Activated naive CD4-positive, alpha-beta T cell (primary cell): ENCODE measurements around the gene AP2A2.

ENCODE experiments used
- DNase-seq, 4 experiments: peaks; one replicate each; lab custom pipeline; 2025; lab: John Stamatoyannopoulos, UW

AP2A2 gene

DNA sequence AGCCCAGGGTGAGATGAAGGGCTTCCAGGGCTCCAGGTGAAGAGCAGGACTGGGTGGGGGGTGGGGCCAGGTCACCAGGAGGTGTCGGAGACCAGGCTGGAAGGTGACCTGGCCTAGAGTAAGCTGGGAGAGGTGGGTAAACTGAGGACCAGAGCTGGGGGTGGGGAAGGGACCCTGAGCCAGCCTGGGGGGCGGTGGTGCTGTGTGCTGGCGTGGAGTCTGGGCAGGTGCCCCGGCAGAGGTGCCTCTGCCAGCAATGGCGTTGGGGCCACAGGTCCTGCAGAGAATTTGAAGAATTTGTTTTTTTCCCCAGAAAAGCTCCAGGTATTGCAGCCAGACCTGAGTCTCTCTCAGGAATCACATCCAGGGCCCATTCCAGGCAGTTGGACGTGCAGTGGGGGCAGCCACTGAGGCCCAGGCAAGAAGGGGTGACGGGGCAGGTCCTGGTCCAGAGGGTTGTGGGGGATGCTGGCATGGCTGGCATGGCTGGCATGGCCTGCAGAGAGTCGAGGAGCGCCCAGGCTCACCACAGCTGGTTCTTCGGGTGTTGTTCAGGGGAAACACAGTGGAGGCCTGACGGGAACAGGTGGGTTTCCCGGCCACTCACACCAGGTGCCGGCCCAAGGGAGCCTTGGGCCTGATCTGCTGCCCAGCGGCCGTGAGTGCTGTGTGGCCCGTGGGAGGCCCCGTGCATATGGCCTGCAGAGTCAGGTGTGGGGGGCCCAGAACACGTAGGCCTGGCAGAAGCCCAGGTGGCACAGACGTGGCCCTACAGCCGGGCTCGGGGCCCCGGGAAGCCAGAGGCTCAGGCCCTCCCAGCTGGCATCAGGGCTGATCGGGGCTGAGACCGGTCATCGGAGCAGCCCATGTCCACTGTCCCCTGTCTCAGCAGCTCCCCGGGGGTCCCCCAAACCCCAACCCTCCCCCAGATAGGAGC lies 117.2 kb downstream of the AP2A2 start:
- no peak for DNase-seq

DNA sequence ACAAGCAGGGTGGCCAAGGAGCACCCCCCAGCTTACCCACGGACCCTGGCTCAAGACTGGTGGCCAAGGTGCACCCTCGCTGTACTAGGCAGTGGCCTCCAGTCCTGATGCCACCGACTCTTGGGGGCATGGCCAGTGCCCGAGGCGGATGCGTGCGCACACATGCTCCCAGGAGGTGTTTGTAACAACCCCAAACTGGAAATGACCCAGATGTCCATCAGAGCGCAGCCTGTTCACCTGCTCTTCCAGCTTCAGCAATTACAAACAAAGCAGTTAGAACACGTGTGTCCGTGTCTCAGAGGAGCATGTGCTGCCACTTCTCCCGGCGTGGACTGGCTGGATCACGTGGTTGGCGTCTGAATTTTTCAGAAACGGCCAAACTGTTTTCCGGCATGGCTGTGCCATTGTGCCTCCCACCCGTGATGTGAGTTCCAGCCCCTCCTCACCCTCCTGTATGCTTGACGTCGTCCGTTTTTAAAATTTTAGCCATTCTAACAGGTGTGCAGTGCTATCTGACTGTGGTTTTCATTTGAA lies 118.0 kb downstream of the AP2A2 start:
- DNase-seq, result no peak

DNA sequence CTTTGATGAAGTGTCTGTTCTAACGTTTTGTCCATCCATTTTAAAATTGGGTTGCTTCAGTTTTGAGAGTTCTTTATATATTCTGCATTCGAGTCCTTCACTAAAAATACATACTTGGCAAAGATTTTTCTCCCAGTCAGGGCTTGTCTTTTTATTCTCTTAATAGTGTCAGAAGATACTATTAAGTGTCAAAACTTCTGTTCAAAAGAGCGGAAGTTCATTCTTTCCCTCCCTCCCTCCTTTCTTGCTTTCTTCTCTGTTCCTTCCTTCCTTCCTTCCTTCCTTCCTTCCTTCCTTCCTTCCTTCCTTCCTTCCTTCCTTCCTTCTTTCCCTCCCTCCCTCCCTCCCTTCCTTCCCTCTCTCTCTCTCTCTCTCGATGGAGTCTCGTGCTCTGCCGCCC lies 118.5 kb downstream of the AP2A2 start:
- no peak for DNase-seq

DNA sequence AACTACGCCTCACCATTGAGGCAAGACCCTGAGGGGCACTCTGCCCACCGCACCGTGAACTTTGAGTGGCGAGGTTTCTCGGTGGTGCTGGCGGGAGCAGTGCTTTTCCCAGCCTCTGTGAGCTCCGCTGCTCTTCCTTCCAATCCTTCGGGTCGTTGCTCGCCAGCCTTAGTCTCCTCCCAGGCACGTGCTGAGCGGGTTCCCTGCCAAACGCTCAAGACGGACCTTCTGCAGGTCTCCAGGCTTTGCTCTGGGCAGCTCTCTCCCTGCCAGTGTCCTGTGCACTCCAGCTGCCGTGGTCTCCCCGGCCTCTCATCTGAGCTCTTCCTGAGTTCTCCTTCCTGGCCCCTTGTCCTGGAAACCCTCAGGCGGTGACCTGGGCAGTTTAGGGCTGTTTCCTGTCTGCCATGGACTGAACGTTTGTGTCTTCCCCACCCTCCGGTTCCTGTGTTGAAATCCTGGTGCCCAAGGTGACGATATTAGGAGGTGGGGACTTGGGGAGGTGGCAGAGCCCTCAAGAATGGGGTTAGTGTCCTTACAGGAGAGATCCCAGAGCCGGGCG lies 122.0 kb downstream of the AP2A2 start:
- DNase-seq, result no peak

DNA sequence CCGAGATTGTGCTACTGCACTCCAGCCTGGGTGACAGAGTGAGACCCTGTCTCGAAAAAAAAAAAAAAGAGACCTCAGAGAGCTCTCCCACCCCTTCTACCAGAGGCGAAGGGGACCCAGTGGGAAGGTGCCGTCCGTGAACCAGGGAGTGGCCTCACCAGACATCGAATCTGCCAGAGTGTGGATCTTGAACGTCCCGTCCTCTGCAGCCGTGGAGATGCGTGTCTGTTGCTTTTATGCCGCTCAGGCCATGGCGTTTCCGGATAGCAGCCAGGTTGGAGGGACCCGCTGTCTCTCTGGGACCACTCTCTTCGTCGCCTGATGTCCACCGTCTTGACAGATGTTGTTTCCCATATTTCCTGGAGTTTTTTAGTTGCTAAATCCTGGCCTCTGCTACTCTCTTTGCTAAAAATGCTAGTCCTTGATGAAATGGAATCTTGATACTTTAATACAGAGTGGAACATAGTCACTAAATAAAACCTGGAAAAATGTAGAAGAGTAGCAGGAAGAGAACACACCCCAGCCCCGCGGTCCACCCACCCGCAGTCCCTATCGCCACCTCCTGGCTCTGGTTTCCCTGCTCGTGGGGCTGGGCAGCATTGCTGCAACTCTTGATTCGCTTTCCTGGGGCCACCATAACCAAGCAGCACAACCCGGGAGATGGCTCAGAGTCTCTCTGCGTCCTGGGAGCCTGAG lies 122.9 kb downstream of the AP2A2 start:
- no peak for DNase-seq

DNA sequence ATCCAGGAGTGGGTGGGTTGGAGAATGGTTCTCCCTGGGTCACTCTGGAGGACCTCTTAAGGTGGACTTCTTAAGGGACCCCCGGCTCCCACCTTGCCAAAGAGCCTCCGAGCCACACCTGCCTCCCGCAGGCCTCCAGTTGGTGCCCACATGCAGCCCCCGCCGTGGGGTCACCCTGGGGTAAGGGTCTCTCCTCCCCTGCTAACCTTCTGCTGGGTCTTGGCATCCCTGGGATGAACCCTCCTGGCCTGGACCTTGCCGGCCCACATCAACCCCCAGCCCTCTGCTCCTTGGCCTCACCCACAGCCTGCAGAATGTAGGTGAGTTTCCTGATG lies 123.4 kb downstream of the AP2A2 start:
- no peak for DNase-seq

DNA sequence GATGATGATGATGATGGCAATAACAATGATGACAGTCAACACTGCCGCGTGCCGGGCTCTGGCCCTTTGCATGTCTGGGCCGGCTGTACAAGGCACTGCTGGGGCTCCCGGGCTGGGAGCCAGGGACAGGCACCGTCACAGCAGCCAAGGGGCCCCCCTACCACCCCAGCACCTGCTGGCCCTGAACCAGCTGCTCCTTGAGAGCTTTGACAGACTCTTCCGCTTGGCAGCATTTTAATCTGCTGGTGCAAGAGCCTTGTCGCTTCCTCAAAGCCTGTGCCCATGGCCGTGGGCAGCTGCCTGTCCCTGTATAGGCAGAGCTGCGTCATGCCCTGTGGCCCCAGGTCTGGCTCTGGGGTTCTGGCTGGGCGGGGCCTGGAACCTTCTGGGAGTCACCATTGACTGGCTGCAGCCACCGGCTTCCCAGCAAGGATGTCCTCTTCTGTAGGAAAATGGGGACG lies 123.8 kb downstream of the AP2A2 start:
- DNase-seq, result no peak

DNA sequence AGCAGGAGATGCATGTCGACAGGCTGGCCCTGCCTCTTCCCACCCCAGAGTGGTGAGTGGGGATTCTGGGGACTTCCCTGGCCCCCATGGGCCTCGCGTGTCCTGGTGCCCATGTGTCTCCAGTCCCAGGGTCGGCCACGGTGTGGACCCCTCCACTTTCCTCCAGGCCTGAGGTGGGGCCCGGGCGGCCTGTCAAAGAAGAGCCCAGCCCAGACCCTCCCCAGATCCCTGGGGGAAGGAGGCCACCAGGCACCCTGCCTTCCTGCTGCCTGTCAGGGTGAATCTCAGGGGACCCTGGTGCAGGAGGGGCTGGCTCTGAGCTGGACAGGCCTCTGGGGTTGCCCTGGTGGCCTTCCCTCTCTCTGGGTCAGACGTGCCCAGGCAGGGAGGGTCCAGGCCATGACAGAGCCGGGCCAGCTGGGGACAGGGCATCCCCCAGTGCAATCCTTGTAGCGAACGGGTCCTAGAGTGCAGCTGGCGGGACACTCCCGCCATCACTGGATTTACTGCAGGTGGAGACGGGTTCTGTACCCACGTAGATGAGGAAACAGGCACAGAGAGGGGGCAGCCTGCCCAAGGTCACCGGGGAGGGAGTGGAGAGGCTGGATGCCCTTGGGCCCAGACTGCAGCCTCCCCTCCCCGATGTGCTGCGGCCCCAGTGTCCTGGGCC lies 124.4 kb downstream of the AP2A2 start:
- no peak for DNase-seq

DNA sequence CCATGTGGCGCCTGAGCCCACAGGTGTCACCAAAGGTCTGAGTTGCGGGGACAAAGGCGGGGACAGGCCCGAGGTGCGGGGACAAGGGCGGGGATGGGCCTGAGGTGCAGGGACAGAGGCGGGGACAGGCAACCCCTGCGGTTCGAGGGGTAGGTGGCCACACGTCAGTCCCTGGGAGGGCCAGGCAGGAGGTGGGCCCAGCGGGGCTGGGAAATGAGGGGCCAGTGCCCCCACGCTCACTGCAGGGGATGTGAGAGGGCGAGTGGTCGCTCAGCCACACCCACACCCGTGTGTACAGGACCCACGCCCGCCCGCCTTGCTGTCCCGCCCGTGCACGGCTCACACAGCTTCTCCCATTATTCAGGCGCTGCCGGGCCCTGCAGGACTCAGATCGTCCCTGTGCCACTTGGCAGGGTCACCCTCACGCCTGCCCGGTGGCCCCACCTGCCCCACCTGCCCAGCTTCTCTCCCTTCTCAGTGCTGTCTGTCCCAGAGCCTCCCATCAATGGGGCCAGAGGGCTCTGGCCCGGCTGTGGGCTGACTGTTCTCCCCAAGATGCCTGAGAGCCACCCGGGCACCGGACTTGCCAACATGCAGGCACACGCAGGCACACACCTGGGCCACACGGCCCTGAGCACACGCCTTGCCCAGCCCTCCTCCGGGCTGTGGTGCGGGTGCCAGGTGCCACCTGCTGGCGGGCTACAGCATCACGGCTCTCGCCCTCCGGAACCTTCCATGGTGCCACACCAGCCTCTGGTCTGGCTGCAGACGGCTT lies 125.1 kb downstream of the AP2A2 start:
- peak; percentile 28 to 65 (median 48) for DNase-seq

DNA sequence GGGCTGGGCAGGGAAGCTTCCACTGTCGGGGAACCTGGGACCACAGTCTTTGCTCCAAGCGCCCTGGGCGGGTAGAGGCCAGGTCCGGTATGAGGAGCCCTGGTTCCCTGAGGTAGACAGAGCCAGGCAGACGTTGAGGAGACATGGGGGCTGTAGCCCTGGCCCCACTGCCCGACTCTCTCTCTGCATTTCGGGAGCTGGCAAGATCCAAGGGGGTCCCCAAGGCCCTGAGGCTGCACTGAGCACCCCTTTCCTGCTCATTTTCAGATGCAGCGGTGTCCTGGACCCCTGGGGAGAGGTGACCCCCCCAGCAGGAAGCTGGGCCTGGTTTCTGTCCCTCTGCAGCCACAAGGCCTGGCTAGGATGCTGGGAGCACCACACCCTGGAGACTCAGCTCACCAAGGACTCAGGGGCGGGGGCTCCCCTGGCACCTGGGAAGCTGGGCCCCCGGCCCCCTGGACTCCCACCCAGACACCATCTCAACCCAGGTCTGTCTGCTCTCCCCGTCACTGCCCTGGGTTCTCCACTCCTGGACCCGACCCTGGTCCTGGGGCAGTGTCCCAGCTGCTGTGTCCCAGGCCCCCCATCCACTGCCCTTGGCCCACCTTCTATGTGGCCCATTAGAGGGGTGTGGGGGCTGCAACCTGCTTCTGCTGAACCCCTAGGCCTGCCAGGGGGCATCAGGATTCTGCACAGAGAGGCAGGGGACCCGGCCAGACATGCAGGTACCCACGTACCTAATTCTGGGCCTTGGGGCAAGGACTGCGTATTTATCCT lies 125.9 kb downstream of the AP2A2 start:
- no peak for DNase-seq

DNA sequence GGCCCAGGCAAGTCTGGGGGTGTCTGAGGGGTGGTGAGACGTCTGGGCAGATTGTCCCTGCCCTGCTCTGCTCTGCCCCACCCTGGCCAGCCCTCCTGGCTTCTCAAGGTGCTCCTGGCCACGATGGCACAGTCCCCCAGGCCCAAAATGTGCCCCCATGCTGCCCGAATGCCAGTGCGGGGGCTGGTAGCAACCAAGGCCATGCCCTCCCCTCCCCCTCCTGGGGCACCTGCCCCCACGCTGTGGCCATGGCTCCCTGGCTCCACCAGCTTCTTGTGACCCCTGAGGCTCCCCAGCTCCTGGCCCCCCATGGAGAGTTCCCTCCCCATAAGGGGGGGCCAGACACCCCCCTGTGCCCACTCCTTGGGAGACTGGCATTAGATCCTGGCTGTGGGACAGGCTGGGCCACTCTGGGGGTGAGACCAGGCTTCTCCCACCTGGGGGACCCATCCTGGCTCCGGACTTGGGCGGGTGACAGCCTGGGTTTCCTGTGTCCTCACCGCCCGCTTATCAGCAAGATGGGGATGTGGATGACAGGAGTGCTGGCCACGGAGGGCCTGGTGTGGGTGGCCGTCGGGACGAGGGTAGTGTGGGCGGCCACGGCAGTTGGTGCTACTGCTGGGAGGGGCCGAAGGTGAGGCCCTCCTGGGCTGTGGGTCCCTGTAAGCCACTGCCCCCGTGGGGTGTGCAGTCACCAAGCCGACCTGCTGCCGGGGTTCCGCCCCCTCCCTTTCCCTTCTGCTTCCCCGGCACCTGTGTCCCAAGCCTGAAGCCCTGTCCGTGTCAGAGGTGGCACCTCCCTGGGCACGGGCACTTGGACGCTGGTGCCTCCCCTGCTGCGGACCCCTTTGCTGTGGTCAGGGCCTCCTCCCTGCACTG lies 126.7 kb downstream of the AP2A2 start:
- DNase-seq, result no peak

DNA sequence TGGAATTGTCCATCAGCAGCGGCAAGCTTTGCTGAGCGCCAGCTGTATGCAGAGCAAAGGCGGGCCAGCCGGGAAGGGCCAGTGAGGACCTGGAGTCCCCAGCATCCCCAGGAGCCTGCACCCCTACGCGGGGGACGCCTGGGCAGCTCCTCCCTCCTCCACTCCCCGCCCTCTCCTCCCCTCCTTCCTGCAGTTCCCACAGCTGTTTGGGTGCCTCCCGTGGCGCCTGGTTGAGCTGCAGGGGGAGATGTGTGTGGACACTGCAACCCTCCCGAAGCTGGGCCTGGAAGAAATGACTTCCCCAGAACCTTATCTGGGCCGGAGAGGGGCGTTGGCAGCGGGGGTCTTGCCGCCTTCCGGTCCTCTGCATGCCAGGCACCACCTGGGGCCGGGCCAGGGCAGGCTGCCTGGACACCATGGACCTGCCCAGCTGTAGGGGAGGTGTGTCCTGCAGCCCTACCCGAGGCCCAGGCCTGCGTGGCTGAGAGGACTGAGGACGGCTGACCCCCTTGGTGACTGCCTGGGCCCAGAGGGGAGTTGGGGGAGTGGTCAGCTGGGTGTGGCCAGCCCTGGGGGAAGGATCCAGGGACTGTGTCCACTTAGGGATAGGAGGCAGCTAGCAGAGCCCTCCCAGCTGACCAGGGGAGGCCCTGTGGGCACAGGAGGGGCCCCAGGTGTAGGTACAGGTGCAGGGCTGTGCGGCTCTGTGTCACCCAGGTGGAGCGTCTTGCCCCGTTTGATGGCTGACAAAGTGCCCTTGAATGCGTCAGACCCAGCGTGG lies 127.6 kb downstream of the AP2A2 start:
- DNase-seq, result no peak

DNA sequence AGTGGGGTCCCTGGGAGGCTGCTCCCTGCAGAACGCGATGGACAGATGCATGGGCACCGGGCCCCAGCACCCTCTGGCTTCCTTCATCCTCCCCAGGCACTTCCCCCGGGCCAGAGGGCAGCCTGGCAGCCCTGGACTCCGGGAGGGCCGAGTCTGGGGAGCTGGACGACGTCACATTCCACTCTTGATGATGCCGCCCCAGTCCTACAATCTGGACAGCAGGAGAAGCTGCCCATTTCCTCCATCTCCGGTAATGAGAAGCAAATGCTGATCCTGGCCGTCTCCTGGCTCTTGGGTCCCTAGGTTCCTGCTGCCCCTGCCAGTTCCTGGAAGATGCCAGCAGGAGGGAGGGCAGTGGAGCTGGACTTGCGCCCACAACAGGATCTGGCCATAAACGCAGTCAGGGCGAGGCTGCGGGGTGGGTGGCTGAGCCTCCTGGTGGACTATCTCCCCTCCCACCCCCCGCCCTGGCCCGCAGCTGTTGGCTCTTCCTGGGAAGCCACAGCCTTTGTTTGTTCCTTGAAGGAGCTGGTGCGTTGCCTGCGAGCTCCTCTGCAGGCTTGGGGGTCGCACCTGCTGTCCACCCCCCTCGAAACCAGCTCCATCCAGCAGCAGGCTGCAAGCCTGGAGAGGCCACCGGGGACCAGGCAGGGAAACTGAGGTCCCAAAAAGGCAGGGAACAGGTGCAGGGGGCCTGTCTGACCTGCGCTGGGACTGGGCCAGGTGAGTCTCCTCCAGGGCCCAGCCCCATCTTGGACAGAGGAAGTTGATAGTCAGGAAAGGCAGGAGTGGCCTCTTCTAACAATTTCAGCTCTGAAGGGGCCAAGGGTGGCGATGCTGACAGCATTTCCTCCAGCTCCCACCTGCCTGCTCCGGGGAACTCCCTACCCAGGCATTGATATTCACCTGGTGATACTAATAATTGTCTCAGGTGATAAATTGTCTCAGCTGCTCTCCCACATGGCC lies 128.8 kb downstream of the AP2A2 start:
- no peak for DNase-seq

DNA sequence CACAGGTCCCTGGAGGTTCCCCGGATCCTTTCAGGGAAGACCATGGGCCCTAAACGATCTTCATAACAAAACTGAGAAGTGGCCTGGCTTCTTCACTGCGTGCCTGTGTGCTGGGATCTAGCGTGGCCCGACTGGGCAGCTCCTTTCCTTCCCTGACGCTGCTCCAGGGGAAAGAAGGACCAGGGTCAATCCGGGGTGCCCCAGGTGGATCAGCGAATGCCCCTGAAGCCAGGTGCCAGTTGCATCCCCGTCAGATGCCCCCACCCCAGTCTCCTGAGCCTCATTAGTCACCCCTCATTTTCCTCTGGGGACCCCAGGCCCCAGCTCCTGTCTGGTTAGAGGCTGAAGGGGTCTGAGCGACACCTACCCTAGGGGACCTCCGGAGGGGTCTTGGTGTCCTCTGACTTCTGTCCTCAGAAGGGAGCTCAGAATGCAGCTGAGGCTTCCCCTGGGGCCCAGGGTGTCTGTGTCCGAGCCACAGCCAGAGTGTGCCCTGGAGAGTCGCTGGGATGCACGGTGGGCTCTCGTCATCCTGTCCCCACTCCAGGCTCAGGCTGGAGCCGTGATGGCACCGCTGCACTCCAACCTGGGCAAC lies 129.5 kb downstream of the AP2A2 start:
- no peak for DNase-seq

DNA sequence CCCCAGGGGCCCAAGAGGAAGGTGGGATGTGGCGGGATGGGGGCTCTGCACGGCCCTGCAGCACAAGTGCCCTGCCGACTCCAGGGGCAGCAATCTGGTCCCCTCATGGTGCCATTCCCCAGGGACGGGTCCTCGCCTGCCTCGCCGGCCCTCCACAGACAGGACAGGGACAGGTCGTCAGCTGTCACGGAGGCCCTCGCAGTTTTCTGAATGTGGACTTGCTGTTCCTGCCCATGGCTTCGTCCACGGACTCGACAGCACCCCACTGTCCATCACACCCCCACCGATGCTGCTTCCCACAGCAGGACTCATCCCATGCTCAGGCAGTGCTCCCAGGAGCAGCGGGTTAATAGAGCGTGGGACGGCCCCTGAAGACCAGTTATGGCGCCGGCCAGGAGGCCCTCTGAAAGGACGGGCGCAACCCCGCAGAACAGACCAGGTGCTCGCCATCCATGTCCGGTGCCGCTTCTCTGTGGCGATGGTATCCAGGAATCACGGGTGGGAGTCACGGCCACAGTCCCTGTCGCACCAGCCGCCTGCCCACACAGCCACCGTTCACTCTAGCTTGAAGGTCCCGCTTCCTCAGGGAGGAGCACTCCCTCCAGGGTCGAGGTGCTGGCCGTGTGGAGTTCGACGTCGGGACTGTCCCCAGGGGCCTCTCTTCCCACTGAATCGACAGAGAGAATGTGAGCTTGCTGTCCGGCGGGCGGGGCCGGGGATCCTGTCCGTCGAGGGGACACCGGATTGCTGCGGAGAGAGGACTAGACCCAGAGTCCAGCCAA lies 130.5 kb downstream of the AP2A2 start:
- DNase-seq, result no peak

DNA sequence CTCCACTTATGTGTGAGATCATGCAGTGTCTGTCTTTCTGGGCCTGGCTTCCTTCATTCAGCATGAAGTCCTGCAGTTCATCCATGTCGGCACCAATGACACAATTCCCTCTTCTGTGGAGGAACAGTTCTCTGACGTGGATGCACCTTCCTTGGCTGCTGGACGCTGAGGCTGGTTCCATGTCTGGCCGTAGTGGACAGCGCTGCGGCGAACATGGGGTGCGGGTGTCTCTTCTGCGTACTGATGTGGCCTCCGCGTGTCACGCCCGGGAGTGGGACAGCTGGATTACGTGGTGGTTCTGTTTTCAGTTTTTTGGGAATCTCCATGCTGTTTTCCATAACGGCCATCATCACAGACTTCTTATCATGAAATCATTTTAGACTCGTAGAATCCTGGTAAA lies 132.1 kb downstream of the AP2A2 start:
- DNase-seq, result no peak
